HFFc6 (cell line): Measurements from ENCODE around the gene SRPX2. TPM values are rescaled to one million over a fixed set of nuclear protein-coding genes. Genes with fewer than 3 reads are reported as not detected.

Experiments used
- DNase-seq: peaks from one replicate; pipeline ENCODE4 v3.0.0-alpha.2; 2018
- H3K27ac Mint-ChIP-seq: 2 replicates; pipeline ENCODE4 v1.8.0; 2020; ENCODE audit warnings: mild to moderate bottlenecking, mixed read lengths
- H3K27me3 Mint-ChIP-seq: 2 replicates; pipeline ENCODE4 v1.8.0; 2021; ENCODE audit warnings: mild to moderate bottlenecking, moderate library complexity, mixed read lengths; ENCODE audit not compliant: insufficient read depth
- H3K36me3 Mint-ChIP-seq: 2 replicates; pipeline ENCODE4 v1.8.0; 2021; ENCODE audit warnings: low read depth, mixed read lengths
- H3K4me1 Mint-ChIP-seq: 2 replicates; pipeline ENCODE4 v1.8.0; 2020; ENCODE audit warnings: low read depth, mixed read lengths
- H3K4me3 Mint-ChIP-seq: 2 replicates; pipeline ENCODE4 v1.8.0; 2020; ENCODE audit warnings: mild to moderate bottlenecking, moderate library complexity, mixed read lengths
- H3K9me3 Mint-ChIP-seq: 2 replicates; pipeline ENCODE4 v1.8.0; 2020; ENCODE audit warnings: mild to moderate bottlenecking, mixed read lengths
- CTCF ChIP-seq: fragments of 200-600 bp; sonication (generic); IDR thresholded peaks from 2 replicates; pipeline ENCODE4 v1.5.0; 2021; ENCODE audit warnings: antibody characterized with exemption, mild to moderate bottlenecking
- total RNA-seq, 6 experiments: library from RNA; stranded (reverse); fragmentation: NEBNext Ultra II Directional; extraction: Animal tissue kit (Norgen Biotek cat#: 25700); gene quantifications; 2 replicates in 1 of 6; 3 replicates in 5 of 6; pipeline ENCODE4 v1.2.3, GENCODE V29; 2021

SRPX2 gene
- total RNA-seq, 6 experiments from 2014 or later, result 16.8 to 32.0 (median 23.7) TPM

- H3K27me3 Mint-ChIP-seq, result no peaks in the 10 kb centered on the region; the same call in 1 of the 2 replicates
- no peaks in the 10 kb centered on the region for H3K9me3 Mint-ChIP-seq
- peaks cover 17% of the 10 kb centered on the region for H3K4me1 Mint-ChIP-seq
- no peak for DNase-seq
- no peak overlapping the region for H3K4me3 Mint-ChIP-seq
- TF ChIP-seq CTCF, result no peak
- no peaks in the 10 kb centered on the region for H3K36me3 Mint-ChIP-seq
- no peak overlapping the region for H3K27ac Mint-ChIP-seq
Observed at GRCh38 chrX:100635040-100635439, 9.0 kb upstream of the SRPX2 start.

- DNase-seq, result no peak
- Mint-ChIP-seq H3K27ac (peak overlapping the region; percentile 89), H3K36me3 (no peaks in the 10 kb centered on the region), H3K27me3 (no peaks in the 10 kb centered on the region; the same call in 1 of the 2 replicates), H3K4me3 (peak overlapping the region; percentile 92), H3K4me1 (peaks cover 17% of the 10 kb centered on the region), H3K9me3 (no peaks in the 10 kb centered on the region)
- no peak for TF ChIP-seq CTCF
Observed at GRCh38 chrX:100635989-100636320, 8.0 kb upstream of the SRPX2 start.

GRCh38 chrX:100636321-100636991, 7.5 kb upstream of the SRPX2 start, which contains the start of gene TSPAN6:
Gene TSPAN6 (minus strand): TSS chrX:100636806. CDS start chrX:100636694, 112 bp downstream.
- Mint-ChIP-seq H3K4me3 (peak within 1 kb of the TSS; percentile 92), H3K27ac (peak within 1 kb of the TSS; percentile 89), H3K9me3 (no peaks in the 10 kb centered on the region), H3K27me3 (no peaks in the 10 kb centered on the region; the same call in 1 of the 2 replicates), H3K36me3 (no peaks in the 10 kb centered on the region), H3K4me1 (peaks cover 17% of the 10 kb centered on the region)
- peak; percentile 77 for TF ChIP-seq CTCF
- peak; percentile 81 for DNase-seq

GRCh38 chrX:100642290-100642689, 1.7 kb upstream of the SRPX2 start:
- no peak for DNase-seq
- no peak overlapping the region for H3K4me3 Mint-ChIP-seq
- peaks cover 51% of the 10 kb centered on the region for H3K4me1 Mint-ChIP-seq
- no peaks in the 10 kb centered on the region; the same call in 1 of the 2 replicates for H3K27me3 Mint-ChIP-seq
- H3K9me3 Mint-ChIP-seq, result no peaks in the 10 kb centered on the region
- peak overlapping the region; percentile 43; the same call in 1 of the 2 replicates for H3K27ac Mint-ChIP-seq
- H3K36me3 Mint-ChIP-seq, result no peaks in the 10 kb centered on the region
- TF ChIP-seq CTCF, result no peak

GRCh38 chrX:100643212-100643611, 787 bp upstream of the SRPX2 start:
- Mint-ChIP-seq H3K9me3 (no peaks in the 10 kb centered on the region), H3K36me3 (no peaks in the 10 kb centered on the region), H3K4me3 (peak overlapping the region; percentile 91), H3K27ac (peak overlapping the region; percentile 91), H3K27me3 (no peaks in the 10 kb centered on the region; the same call in none of the 2 replicates), H3K4me1 (peaks cover 60% of the 10 kb centered on the region)
- no peak for DNase-seq
- TF ChIP-seq CTCF, result no peak
